Subcutaneous abdominal adipose tissue (tissue), 5 donors: ENCODE data around the gene SDS.
A peak's percentile ranks its signal among the peaks of the same experiment; 100 is the strongest.

Experiments used
- H3K27ac ChIP-seq: one replicate; pipeline ENCODE4 v1.7.0; 2013; ENCODE audit warnings: low read depth, mild to moderate bottlenecking, inconsistent platforms, low read length, moderate library complexity
- H3K27me3 ChIP-seq, 5 donors: one replicate each; pipeline ENCODE4 v1.7.0; 2013; ENCODE audit warnings: low read length in 5 of 5, inconsistent platforms in 1 of 5; ENCODE audit not compliant: control insufficient read depth in 5 of 5, insufficient read depth in 4 of 5
- H3K36me3 ChIP-seq, 5 donors: one replicate each; pipeline ENCODE4 v1.7.0; 2013; ENCODE audit warnings: low read length in 5 of 5; ENCODE audit not compliant: control insufficient read depth in 5 of 5, insufficient read depth in 5 of 5
- H3K4me1 ChIP-seq, 5 donors: one replicate each; pipeline ENCODE4 v1.7.0; 2013; ENCODE audit warnings: low read length in 5 of 5, mild to moderate bottlenecking in 3 of 5, moderate library complexity in 1 of 5; ENCODE audit not compliant: control insufficient read depth in 5 of 5, insufficient read depth in 5 of 5
- H3K4me3 ChIP-seq, 5 donors: one replicate each; pipeline ENCODE4 v1.7.0; 2013; ENCODE audit warnings: low read length in 5 of 5, low read depth in 1 of 5
- H3K9ac ChIP-seq, 5 donors: one replicate each; pipeline ENCODE4 v1.7.0; 2013; ENCODE audit warnings: low read length in 5 of 5, mild to moderate bottlenecking in 4 of 5, moderate library complexity in 3 of 5
- H3K9me3 ChIP-seq, 5 donors: one replicate each; pipeline ENCODE4 v1.7.0; 2013; ENCODE audit warnings: low read length in 5 of 5; ENCODE audit not compliant: control insufficient read depth in 5 of 5
- donor health status: healthy.
- donor health status: healthy.
- donor health status: healthy.
- donor health status: healthy.
- donor health status: healthy.

Gene SDS

GRCh38 chr12:113403435-113404415 lies at the start of gene SDS:
SDS (minus strand) TSS chr12:113403887; CDS start chr12:113399708, 4,179 bp downstream.
- Histone ChIP-seq H3K36me3 (no peaks in the 10 kb centered on the region), H3K4me1 (peaks cover 0 to 18% (median 11%) of the 10 kb centered on the region in 5 donors), H3K9ac (peak within 1 kb of the TSS in 2 of 5 donors; percentile 6 to 43), H3K27ac (no peak within 1 kb of the TSS), H3K4me3 (peak within 1 kb of the TSS in 4 of 5 donors; percentile 24 to 50 (median 44)), H3K9me3 (no peaks in the 10 kb centered on the region), H3K27me3 (peaks cover 0 to 10% (median 6%) of the 10 kb centered on the region in 5 donors)

- Histone ChIP-seq H3K36me3 (no peaks in the 10 kb centered on the region), H3K9me3 (no peaks in the 10 kb centered on the region), H3K27ac (no peak overlapping the region), H3K4me3 (no peak overlapping the region), H3K4me1 (no peaks in the 10 kb centered on the region), H3K27me3 (peaks cover under 1 to 16% (median 8%) of the 10 kb centered on the region in 5 donors), H3K9ac (no peak overlapping the region)
Observed at GRCh38 chr12:113453330-113453729, 49.6 kb upstream of the SDS start.

GRCh38 chr12:113452458-113452857 lies 48.8 kb upstream of the SDS start:
- Histone ChIP-seq H3K36me3 (no peaks in the 10 kb centered on the region), H3K27ac (no peak overlapping the region), H3K27me3 (peaks cover 0 to 14% (median 12%) of the 10 kb centered on the region in 5 donors), H3K4me3 (no peak overlapping the region), H3K9ac (no peak overlapping the region), H3K9me3 (no peaks in the 10 kb centered on the region), H3K4me1 (no peaks in the 10 kb centered on the region)

GRCh38 chr12:113449839-113450238 lies 46.2 kb upstream of the SDS start:
- Histone ChIP-seq H3K9me3 (peaks cover 0 to 4% (median 3%) of the 10 kb centered on the region in 5 donors), H3K27me3 (peaks cover 0 to 16% (median 5%) of the 10 kb centered on the region in 5 donors), H3K36me3 (no peaks in the 10 kb centered on the region), H3K4me1 (no peaks in the 10 kb centered on the region), H3K4me3 (no peak overlapping the region), H3K9ac (no peak overlapping the region), H3K27ac (no peak overlapping the region)

GRCh38 chr12:113449299-113449698 lies 45.6 kb upstream of the SDS start:
- peaks cover 0 to 4% (median 3%) of the 10 kb centered on the region in 5 donors for H3K9me3 ChIP-seq

GRCh38 chr12:113448873-113449272 lies 45.2 kb upstream of the SDS start:
- Histone ChIP-seq H3K4me3 (no peak overlapping the region), H3K9me3 (peaks cover 0 to 4% (median 3%) of the 10 kb centered on the region in 5 donors), H3K27me3 (peaks cover 0 to 14% (median 5%) of the 10 kb centered on the region in 5 donors), H3K36me3 (no peaks in the 10 kb centered on the region), H3K27ac (no peak overlapping the region), H3K4me1 (no peaks in the 10 kb centered on the region), H3K9ac (no peak overlapping the region)

More at GRCh38 chr12:113449299-113449698, 45.6 kb upstream of the SDS start:
- no peak overlapping the region for H3K27ac ChIP-seq
- peaks cover 0 to 16% (median 5%) of the 10 kb centered on the region in 5 donors for H3K27me3 ChIP-seq
- H3K4me3 ChIP-seq, result no peak overlapping the region
- no peaks in the 10 kb centered on the region for H3K4me1 ChIP-seq
- no peak overlapping the region for H3K9ac ChIP-seq
- H3K36me3 ChIP-seq, result no peaks in the 10 kb centered on the region

GRCh38 chr12:113445544-113446171 lies 42.0 kb upstream of the SDS start:
- peaks cover 0 to 4% (median 3%) of the 10 kb centered on the region in 5 donors for H3K9me3 ChIP-seq
- H3K36me3 ChIP-seq, result no peaks in the 10 kb centered on the region
- H3K4me3 ChIP-seq, result no peak overlapping the region
- no peak overlapping the region for H3K9ac ChIP-seq
- peaks cover 5 to 24% (median 13%) of the 10 kb centered on the region in 5 donors for H3K27me3 ChIP-seq
- no peak overlapping the region for H3K27ac ChIP-seq
- H3K4me1 ChIP-seq, result no peaks in the 10 kb centered on the region

- Histone ChIP-seq H3K36me3 (no peaks in the 10 kb centered on the region), H3K9me3 (peaks cover 0 to 4% (median 3%) of the 10 kb centered on the region in 5 donors), H3K4me3 (no peak overlapping the region), H3K27ac (no peak overlapping the region), H3K9ac (no peak overlapping the region), H3K4me1 (no peaks in the 10 kb centered on the region), H3K27me3 (peaks cover 8 to 29% (median 16%) of the 10 kb centered on the region in 5 donors)
Observed at GRCh38 chr12:113443030-113443539, 39.4 kb upstream of the SDS start.

GRCh38 chr12:113440947-113441782 lies 37.5 kb upstream of the SDS start:
- H3K4me3 ChIP-seq, result no peak overlapping the region
- H3K9ac ChIP-seq, result no peak overlapping the region
- no peaks in the 10 kb centered on the region for H3K36me3 ChIP-seq
- no peaks in the 10 kb centered on the region for H3K4me1 ChIP-seq
- peaks cover 0 to 4% (median 3%) of the 10 kb centered on the region in 5 donors for H3K9me3 ChIP-seq
- H3K27me3 ChIP-seq, result peaks cover 4 to 21% (median 14%) of the 10 kb centered on the region in 5 donors
- H3K27ac ChIP-seq, result no peak overlapping the region
